Activated T-cell treated with anti-CD3 and anti-CD28 coated beads, Interleukin-2, amount 50 U/mL, for 24 hours (primary cell): ENCODE data around the gene P2RY14.

ENCODE experiments used
- DNase-seq: peaks from one replicate; pipeline ENCODE4 v3.0.0-alpha.2; 2020
- H3K27ac Mint-ChIP-seq: 2 replicates; pipeline ENCODE4 v1.8.0; 2020; ENCODE audit warnings: mild to moderate bottlenecking, mixed read lengths
- H3K27me3 Mint-ChIP-seq: 2 replicates; pipeline ENCODE4 v1.8.0; 2020; ENCODE audit warnings: mixed read lengths
- H3K36me3 Mint-ChIP-seq: 2 replicates; pipeline ENCODE4 v1.8.0; 2020; ENCODE audit warnings: low read depth, mixed read lengths
- H3K4me1 Mint-ChIP-seq: 2 replicates; pipeline ENCODE4 v1.8.0; 2020; ENCODE audit warnings: low read depth, mixed read lengths
- H3K4me3 Mint-ChIP-seq: 2 replicates; pipeline ENCODE4 v1.8.0; 2020; ENCODE audit warnings: mild to moderate bottlenecking, moderate library complexity, mixed read lengths
- H3K9me3 Mint-ChIP-seq: 2 replicates; pipeline ENCODE4 v1.8.0; 2020; ENCODE audit warnings: mixed read lengths

The P2RY14 gene

GRCh38 chr3:151283907-151284461 lies 5.6 kb upstream of the P2RY14 start:
- no peak for DNase-seq
- Mint-ChIP-seq H3K27me3 (no peaks in the 10 kb centered on the region), H3K9me3 (no peaks in the 10 kb centered on the region), H3K4me3 (no peak overlapping the region), H3K4me1 (peaks cover 30% of the 10 kb centered on the region), H3K27ac (peak overlapping the region; percentile 84), H3K36me3 (no peaks in the 10 kb centered on the region)

GRCh38 chr3:151283387-151283786 lies 5.0 kb upstream of the P2RY14 start:
- no peaks in the 10 kb centered on the region for H3K27me3 Mint-ChIP-seq
- peaks cover 36% of the 10 kb centered on the region for H3K4me1 Mint-ChIP-seq
- DNase-seq, result no peak
- H3K27ac Mint-ChIP-seq, result peak overlapping the region; percentile 66
- no peaks in the 10 kb centered on the region for H3K36me3 Mint-ChIP-seq
- no peak overlapping the region for H3K4me3 Mint-ChIP-seq
- no peaks in the 10 kb centered on the region for H3K9me3 Mint-ChIP-seq

GRCh38 chr3:151282921-151283320 lies 4.6 kb upstream of the P2RY14 start:
- H3K4me1 Mint-ChIP-seq, result peaks cover 41% of the 10 kb centered on the region
- no peaks in the 10 kb centered on the region for H3K36me3 Mint-ChIP-seq
- H3K27ac Mint-ChIP-seq, result peak overlapping the region; percentile 66
- H3K9me3 Mint-ChIP-seq, result no peaks in the 10 kb centered on the region
- DNase-seq, result no peak
- H3K27me3 Mint-ChIP-seq, result no peaks in the 10 kb centered on the region
- H3K4me3 Mint-ChIP-seq, result no peak overlapping the region

- no peak overlapping the region for H3K27ac Mint-ChIP-seq
Measured at GRCh38 chr3:151281671-151282324, 3.5 kb upstream of the P2RY14 start.

DNA sequence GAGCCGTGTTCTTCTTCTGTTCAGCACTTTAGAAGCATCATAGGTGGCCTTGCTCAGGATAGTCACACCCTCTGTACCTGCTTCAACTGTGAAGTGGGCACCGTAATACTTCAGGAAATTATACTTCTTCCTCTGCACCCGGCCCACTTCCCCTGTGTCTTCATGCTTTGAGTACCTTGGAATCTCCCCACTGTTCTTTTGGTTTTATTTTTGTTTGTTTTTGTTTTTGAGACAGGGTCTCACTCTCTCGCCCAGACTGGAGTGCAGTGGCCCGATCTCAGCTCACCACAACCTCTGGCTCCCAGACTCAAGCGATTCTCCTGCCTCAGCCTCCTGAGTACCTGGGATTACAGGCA lies 1.7 kb downstream of the P2RY14 start:
- Mint-ChIP-seq H3K36me3 (no peaks in the 10 kb centered on the region), H3K4me3 (peak overlapping the region; percentile 48), H3K9me3 (no peaks in the 10 kb centered on the region), H3K27me3 (no peaks in the 10 kb centered on the region), H3K4me1 (peaks cover 49% of the 10 kb centered on the region), H3K27ac (peak overlapping the region; percentile 82)
- DNase-seq, result peak; percentile 34

More at GRCh38 chr3:151281671-151282324, 3.5 kb upstream of the P2RY14 start:
- H3K4me3 Mint-ChIP-seq, result no peak overlapping the region
- no peaks in the 10 kb centered on the region for H3K27me3 Mint-ChIP-seq
- no peaks in the 10 kb centered on the region for H3K9me3 Mint-ChIP-seq
- H3K4me1 Mint-ChIP-seq, result peaks cover 45% of the 10 kb centered on the region
- no peak for DNase-seq
- H3K36me3 Mint-ChIP-seq, result no peaks in the 10 kb centered on the region

DNA sequence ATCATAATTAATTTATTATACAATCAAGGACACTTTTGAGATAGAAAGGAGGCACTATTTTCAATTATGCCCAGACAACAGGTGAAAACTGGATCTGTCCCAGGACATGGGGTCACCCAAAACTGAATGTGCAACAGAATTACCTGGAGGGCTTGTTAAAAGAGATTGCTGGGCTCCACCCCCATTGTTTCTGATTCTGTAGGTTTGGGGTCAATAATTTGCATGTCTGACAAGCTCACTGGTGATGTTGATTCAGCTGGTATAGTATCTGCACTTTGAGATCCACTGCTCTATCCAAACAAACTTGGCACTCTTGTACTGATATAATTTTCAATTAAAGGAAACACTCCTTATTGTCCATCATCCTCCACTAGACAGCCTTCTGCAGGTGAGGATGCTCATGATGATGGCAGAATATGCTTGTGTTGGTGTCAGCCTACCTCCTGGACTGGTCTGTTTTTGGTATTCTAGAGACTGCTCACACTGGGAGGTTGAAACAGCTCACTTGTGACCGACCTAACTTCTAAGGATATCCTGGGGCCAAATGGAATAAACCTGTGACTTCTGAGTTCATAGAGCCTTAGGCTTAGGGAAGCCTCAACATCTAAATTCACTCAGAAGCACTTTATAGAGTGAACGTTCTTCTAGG lies 2.2 kb downstream of the P2RY14 start:
- Mint-ChIP-seq H3K4me1 (peaks cover 49% of the 10 kb centered on the region), H3K27ac (peak overlapping the region; percentile 82), H3K9me3 (no peaks in the 10 kb centered on the region), H3K27me3 (no peaks in the 10 kb centered on the region), H3K4me3 (no peak overlapping the region), H3K36me3 (no peaks in the 10 kb centered on the region)
- no peak for DNase-seq

DNA sequence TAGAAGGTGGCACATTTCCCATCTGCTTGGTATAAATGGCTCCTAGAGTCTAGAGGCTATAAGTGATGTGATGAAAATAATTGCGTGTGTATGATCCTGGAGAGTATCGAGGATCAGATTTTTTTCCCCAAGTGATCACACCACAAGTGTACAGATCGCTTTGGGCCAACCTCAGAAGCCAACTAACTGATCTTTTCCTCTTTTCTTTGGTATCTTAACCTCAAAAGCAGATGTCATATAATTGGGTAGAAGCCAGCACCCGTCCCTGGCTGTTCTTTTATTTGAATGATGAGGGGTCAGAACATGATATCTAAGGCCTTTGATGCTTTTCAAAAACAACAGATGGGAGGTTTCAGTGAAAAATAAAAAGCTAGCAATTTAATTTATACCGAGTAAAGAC lies 3.3 kb downstream of the P2RY14 start:
- Mint-ChIP-seq H3K4me1 (peaks cover 53% of the 10 kb centered on the region), H3K9me3 (no peaks in the 10 kb centered on the region), H3K27me3 (no peaks in the 10 kb centered on the region), H3K36me3 (no peaks in the 10 kb centered on the region), H3K4me3 (no peak overlapping the region), H3K27ac (no peak overlapping the region)
- no peak for DNase-seq

GRCh38 chr3:151269631-151270030 lies 8.7 kb downstream of the P2RY14 start:
- H3K4me3 Mint-ChIP-seq, result no peak overlapping the region

GRCh38 chr3:151268267-151269235 lies 9.8 kb downstream of the P2RY14 start:
- peaks cover 25% of the 10 kb centered on the region for H3K4me1 Mint-ChIP-seq
- H3K36me3 Mint-ChIP-seq, result no peaks in the 10 kb centered on the region

More at GRCh38 chr3:151269631-151270030, 8.7 kb downstream of the P2RY14 start:
- H3K4me1 Mint-ChIP-seq, result peaks cover 29% of the 10 kb centered on the region
- H3K36me3 Mint-ChIP-seq, result no peaks in the 10 kb centered on the region
- no peaks in the 10 kb centered on the region for H3K9me3 Mint-ChIP-seq
- no peaks in the 10 kb centered on the region for H3K27me3 Mint-ChIP-seq
- no peak for DNase-seq
- no peak overlapping the region for H3K27ac Mint-ChIP-seq

GRCh38 chr3:151267066-151267465 lies 11.3 kb downstream of the P2RY14 start:
- no peaks in the 10 kb centered on the region for H3K36me3 Mint-ChIP-seq
- no peaks in the 10 kb centered on the region for H3K9me3 Mint-ChIP-seq
- H3K4me1 Mint-ChIP-seq, result peaks cover 24% of the 10 kb centered on the region
- H3K4me3 Mint-ChIP-seq, result no peak overlapping the region
- no peak for DNase-seq
- H3K27me3 Mint-ChIP-seq, result no peaks in the 10 kb centered on the region
- no peak overlapping the region for H3K27ac Mint-ChIP-seq

More at GRCh38 chr3:151268267-151269235, 9.8 kb downstream of the P2RY14 start:
- Mint-ChIP-seq H3K9me3 (no peaks in the 10 kb centered on the region), H3K27ac (peak overlapping the region; percentile 82), H3K27me3 (no peaks in the 10 kb centered on the region), H3K4me3 (peak overlapping the region; percentile 26)
- peak; percentile 42 for DNase-seq

GRCh38 chr3:151265866-151266265 lies 12.5 kb downstream of the P2RY14 start:
- Mint-ChIP-seq H3K4me3 (no peak overlapping the region), H3K36me3 (no peaks in the 10 kb centered on the region), H3K9me3 (no peaks in the 10 kb centered on the region), H3K27me3 (no peaks in the 10 kb centered on the region), H3K27ac (no peak overlapping the region), H3K4me1 (peaks cover 24% of the 10 kb centered on the region)
- no peak for DNase-seq

DNA sequence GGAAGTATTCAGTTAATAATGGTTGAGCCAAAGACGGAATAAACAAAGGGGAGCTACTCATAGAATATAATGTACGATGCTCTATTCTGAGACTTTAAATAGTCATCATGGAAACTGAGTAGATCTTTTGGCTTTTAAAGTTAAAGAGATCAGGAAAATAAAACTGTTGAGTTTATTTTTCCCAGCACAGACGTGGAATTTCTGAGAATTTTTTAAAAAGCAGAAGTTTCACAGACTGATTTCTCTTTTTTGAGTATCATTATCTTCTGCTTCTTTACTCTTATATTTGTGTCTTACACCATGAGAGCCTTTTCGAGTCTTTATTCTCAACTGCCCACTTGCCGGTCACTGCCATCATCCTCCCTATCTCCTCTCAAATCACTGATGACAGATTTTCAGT lies 13.2 kb downstream of the P2RY14 start:
- DNase-seq, result no peak
- peaks cover 20% of the 10 kb centered on the region for H3K4me1 Mint-ChIP-seq
- no peak overlapping the region for H3K4me3 Mint-ChIP-seq
- no peaks in the 10 kb centered on the region for H3K27me3 Mint-ChIP-seq
- H3K27ac Mint-ChIP-seq, result no peak overlapping the region
- no peaks in the 10 kb centered on the region for H3K9me3 Mint-ChIP-seq
- H3K36me3 Mint-ChIP-seq, result no peaks in the 10 kb centered on the region

DNA sequence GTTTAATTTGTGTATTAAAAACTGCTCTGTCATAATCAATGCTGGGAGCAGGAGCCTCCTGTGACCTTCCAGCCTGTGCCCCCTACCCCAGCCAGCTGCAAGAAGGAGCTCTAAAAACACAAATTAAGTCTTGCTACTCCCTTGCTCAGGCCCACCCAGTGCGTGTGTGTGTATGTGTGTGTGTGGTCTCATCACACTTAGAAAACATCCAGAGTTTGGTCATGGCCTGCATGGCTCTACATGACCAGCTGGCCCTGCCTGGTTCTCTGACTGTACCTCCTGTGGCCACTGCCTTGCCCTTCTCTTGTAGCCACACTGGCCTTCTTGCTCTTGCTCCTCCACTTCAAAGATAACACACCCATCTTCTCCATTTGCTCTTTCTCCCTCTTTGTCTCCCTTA lies 13.7 kb downstream of the P2RY14 start:
- H3K4me1 Mint-ChIP-seq, result peaks cover 16% of the 10 kb centered on the region
- no peak overlapping the region for H3K27ac Mint-ChIP-seq
- H3K36me3 Mint-ChIP-seq, result no peaks in the 10 kb centered on the region
- H3K9me3 Mint-ChIP-seq, result no peaks in the 10 kb centered on the region
- no peak for DNase-seq
- H3K4me3 Mint-ChIP-seq, result no peak overlapping the region
- H3K27me3 Mint-ChIP-seq, result peaks cover 3% of the 10 kb centered on the region

DNA sequence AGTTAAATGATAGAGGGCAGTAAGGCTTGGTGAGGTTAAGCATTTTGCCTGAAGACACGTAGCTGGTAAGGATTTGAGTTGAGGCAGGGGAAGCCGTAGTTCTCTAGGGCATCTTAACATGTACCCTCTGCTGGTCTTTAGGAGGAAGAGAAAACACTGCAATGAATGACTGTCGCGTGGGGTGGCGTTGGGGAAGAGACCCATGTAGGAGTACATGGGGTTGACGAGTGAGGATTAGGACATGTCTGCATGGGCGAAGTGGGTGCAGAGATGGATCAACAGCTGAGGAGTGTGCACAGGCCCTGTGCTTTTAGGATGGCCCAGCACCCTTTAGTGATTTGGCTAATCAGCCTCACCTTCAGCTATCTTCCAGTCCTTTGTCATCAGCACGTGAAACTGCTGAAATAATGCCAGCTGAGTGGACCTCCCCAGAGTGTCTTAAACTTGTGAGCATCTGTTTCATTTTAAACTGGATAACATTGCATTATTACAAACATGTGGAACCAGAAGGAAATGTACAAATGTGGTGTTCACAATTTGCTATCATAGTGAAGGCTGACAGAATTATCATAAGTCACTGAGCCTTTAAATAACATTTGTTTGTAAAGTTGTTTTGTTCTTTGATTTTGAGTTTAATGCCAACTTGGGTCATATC lies 15.3 kb downstream of the P2RY14 start:
- Mint-ChIP-seq H3K36me3 (no peaks in the 10 kb centered on the region), H3K4me3 (no peak overlapping the region), H3K4me1 (peaks cover 2% of the 10 kb centered on the region), H3K27me3 (peaks cover 3% of the 10 kb centered on the region), H3K9me3 (no peaks in the 10 kb centered on the region), H3K27ac (no peak overlapping the region)
- no peak for DNase-seq
